Body of pancreas (tissue), 4 donors: ENCODE measurements around the gene OR4P4. TPM values are rescaled to one million over a fixed set of nuclear protein-coding genes. Genes with fewer than 3 reads are reported as not detected.

ENCODE experiments used
- ATAC-seq: fragments of 150-250 bp; one replicate; pipeline ENCODE4 v1.9.1; 2016
- DNase-seq, 4 donors: peaks; one replicate each; pipeline ENCODE4 v3.0.0-alpha.2; 2019
- H3K27ac ChIP-seq, 4 donors: fragments of 200-600 bp; sonication (generic); 1 replicate in 3 of 4; 2 replicates in 1 of 4; pipeline versions ENCODE4 v1.5.1 to v1.6.1; 2016 to 2019; ENCODE audit warnings: mild to moderate bottlenecking in 1 of 4, mixed read lengths in 1 of 4, moderate library complexity in 1 of 4
- H3K27me3 ChIP-seq, 2 donors: fragments of 200-600 bp; sonication (generic); one replicate each; pipeline ENCODE4 v1.6.0; 2016; ENCODE audit warnings: mild to moderate bottlenecking in 1 of 2
- H3K36me3 ChIP-seq, 2 donors: fragments of 200-600 bp; sonication (generic); replicated peaks in 1 of 2; 2 replicates each; pipeline ENCODE4 v1.5.1; 2016; ENCODE audit warnings: low read depth in 2 of 2; ENCODE audit not compliant: insufficient read depth in 1 of 2
- H3K4me1 ChIP-seq: fragments of 200-600 bp; sonication (generic); one replicate; pipeline ENCODE4 v1.6.0; 2016
- H3K4me3 ChIP-seq, 2 donors: fragments of 200-600 bp; sonication (generic); 1 replicate in 1 of 2; 2 replicates in 1 of 2; pipeline ENCODE4 v1.5.1; 2016 to 2019
- H3K9me3 ChIP-seq, 3 donors: fragments of 200-600 bp; sonication (generic); 1 replicate in 2 of 3; 2 replicates in 1 of 3; pipeline ENCODE4 v1.5.1; 2016
- CTCF ChIP-seq, 7 experiments: fragments of 450-650 bp in 4 of 7; fragments of 200-600 bp in 3 of 7; sonication (generic) in 3 of 7; IDR thresholded peaks; one replicate each; pipeline ENCODE4 v1.5.1; 2016 to 2019; ENCODE audit warnings: antibody characterized with exemption in 7 of 7
- POLR2A ChIP-seq, 3 donors: fragments of 450-650 bp; IDR thresholded peaks; one replicate each; pipeline ENCODE4 v1.6.1; 2016; ENCODE audit warnings: antibody characterized with exemption in 3 of 3, mild to moderate bottlenecking in 2 of 3
- WGBS, 2 donors: methylation state at CpG; one replicate each; pipeline ENCODE4 v1.1.5; 2017; 5-methylcytosine and 5-hydroxymethylcytosine counted together
- intact Hi-C: fragments of 100-400 bp; cut with DNase I; formaldehyde crosslinking; loops from one replicate; pipeline ENCODE4 v1.15.1; 2023
- total RNA-seq, 2 donors: library from RNA; depleted of rRNA; stranded (reverse); fragments of >200 nt; gene quantifications; one replicate each; pipeline ENCODE4 v1.1.0, GENCODE V29; 2016

OR4P4 gene
- not detected for total RNA-seq

GRCh38 chr11:55634813-55635212 lies at the start of gene OR4P4:
OR4P4 (plus strand) TSS chr11:55635113.
- WGBS, 2 donors: 28 to 38% methylated on average over 3 of the region's 3 CpGs
- Histone ChIP-seq H3K27me3 (no peaks in the 10 kb centered on the region), H3K4me3 (no peak within 1 kb of the TSS), H3K9me3 (no peaks in the 10 kb centered on the region), H3K36me3 (no peaks in the 10 kb centered on the region), H3K27ac (no peak within 1 kb of the TSS), H3K4me1 (no peaks in the 10 kb centered on the region)
- intact Hi-C loops: no loop called here
- ATAC-seq: no peak
- no peak for TF ChIP-seq CTCF (IDR thresholded peaks at IDR 0.05)
- TF ChIP-seq POLR2A (IDR thresholded peaks at IDR 0.05): no peak
- no peak for DNase-seq

- H3K27ac ChIP-seq: no peak within 1 kb of the TSS
- H3K36me3 ChIP-seq: no peaks in the 10 kb centered on the region
- H3K27me3 ChIP-seq: no peaks in the 10 kb centered on the region
- H3K4me3 ChIP-seq: no peak within 1 kb of the TSS
- DNase-seq (no peak), ATAC-seq (no peak)
- no peak for TF ChIP-seq POLR2A (IDR thresholded peaks at IDR 0.05)
- no peak for TF ChIP-seq CTCF (IDR thresholded peaks at IDR 0.05)
- intact Hi-C loops: no loop called here
- no peaks in the 10 kb centered on the region for H3K9me3 ChIP-seq
- no peaks in the 10 kb centered on the region for H3K4me1 ChIP-seq
- WGBS, 2 donors: 26 to 46% methylated on average over 2 of the region's 2 CpGs
These were observed 27.4 kb upstream of the OR4P4 start, which contains the start of gene OR4C11 for GRCh38 chr11:55607545-55607944. OR4C11 (minus strand) TSS chr11:55607645; CDS start chr11:55604373, 3,272 bp downstream.

GRCh38 chr11:55624531-55624930 lies 10.4 kb upstream of the OR4P4 start:
- TF ChIP-seq POLR2A (IDR thresholded peaks at IDR 0.05): no peak
- TF ChIP-seq CTCF (IDR thresholded peaks at IDR 0.05): no peak
- WGBS, 2 donors: 50% methylated on average over 1 of the region's 1 CpG; no CpG with 5 or more reads in 1 of the 2 donors
- Histone ChIP-seq H3K27ac (no peak overlapping the region), H3K27me3 (no peaks in the 10 kb centered on the region), H3K4me3 (no peak overlapping the region), H3K36me3 (no peaks in the 10 kb centered on the region), H3K4me1 (no peaks in the 10 kb centered on the region), H3K9me3 (peaks cover 0 to 9% (median 0%) of the 10 kb centered on the region in 3 donors)
- DNase-seq: no peak
- ATAC-seq: no peak
- intact Hi-C loops: no loop called here

- Histone ChIP-seq H3K27me3 (no peaks in the 10 kb centered on the region), H3K4me1 (no peaks in the 10 kb centered on the region), H3K4me3 (no peak within 1 kb of the TSS), H3K27ac (no peak within 1 kb of the TSS), H3K9me3 (no peaks in the 10 kb centered on the region), H3K36me3 (no peaks in the 10 kb centered on the region)
- WGBS, 2 donors: 51 to 70% methylated on average over 2 of the region's 2 CpGs
- DNase-seq: no peak
- TF ChIP-seq CTCF (IDR thresholded peaks at IDR 0.05) (no peak), POLR2A (IDR thresholded peaks at IDR 0.05) (no peak)
- intact Hi-C loops: loop anchor here (10.0 kb wide), 1 partner anchor 63 kb away; no protein-coding TSS in a partner anchor
- no peak for ATAC-seq
These were observed 13.1 kb downstream of the OR4P4 start, which contains the start of gene OR4S2 for GRCh38 chr11:55648027-55648426. OR4S2 (plus strand) TSS chr11:55648327; CDS start chr11:55650904, 2,577 bp downstream.

GRCh38 chr11:55652560-55652959 lies 17.6 kb downstream of the OR4P4 start:
- DNase-seq (no peak), ATAC-seq (no peak)
- no peak for TF ChIP-seq POLR2A (IDR thresholded peaks at IDR 0.05)
- WGBS, 2 donors: 15 to 50% methylated on average over 1 of the region's 1 CpG
- H3K27me3 ChIP-seq: no peaks in the 10 kb centered on the region
- no peaks in the 10 kb centered on the region for H3K9me3 ChIP-seq
- intact Hi-C loops: no loop called here
- no peaks in the 10 kb centered on the region for H3K36me3 ChIP-seq
- H3K4me3 ChIP-seq: no peak overlapping the region
- no peaks in the 10 kb centered on the region for H3K4me1 ChIP-seq
- H3K27ac ChIP-seq: no peak overlapping the region
